ENCODE data around the gene TRIM27.
"Not testable (repeated sequence)": the region's sequence is repeated elsewhere in the genome, so short reads cannot be mapped to it uniquely, and the experiment has no call there.

TRIM27 gene, protein sequence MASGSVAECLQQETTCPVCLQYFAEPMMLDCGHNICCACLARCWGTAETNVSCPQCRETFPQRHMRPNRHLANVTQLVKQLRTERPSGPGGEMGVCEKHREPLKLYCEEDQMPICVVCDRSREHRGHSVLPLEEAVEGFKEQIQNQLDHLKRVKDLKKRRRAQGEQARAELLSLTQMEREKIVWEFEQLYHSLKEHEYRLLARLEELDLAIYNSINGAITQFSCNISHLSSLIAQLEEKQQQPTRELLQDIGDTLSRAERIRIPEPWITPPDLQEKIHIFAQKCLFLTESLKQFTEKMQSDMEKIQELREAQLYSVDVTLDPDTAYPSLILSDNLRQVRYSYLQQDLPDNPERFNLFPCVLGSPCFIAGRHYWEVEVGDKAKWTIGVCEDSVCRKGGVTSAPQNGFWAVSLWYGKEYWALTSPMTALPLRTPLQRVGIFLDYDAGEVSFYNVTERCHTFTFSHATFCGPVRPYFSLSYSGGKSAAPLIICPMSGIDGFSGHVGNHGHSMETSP

DNA sequence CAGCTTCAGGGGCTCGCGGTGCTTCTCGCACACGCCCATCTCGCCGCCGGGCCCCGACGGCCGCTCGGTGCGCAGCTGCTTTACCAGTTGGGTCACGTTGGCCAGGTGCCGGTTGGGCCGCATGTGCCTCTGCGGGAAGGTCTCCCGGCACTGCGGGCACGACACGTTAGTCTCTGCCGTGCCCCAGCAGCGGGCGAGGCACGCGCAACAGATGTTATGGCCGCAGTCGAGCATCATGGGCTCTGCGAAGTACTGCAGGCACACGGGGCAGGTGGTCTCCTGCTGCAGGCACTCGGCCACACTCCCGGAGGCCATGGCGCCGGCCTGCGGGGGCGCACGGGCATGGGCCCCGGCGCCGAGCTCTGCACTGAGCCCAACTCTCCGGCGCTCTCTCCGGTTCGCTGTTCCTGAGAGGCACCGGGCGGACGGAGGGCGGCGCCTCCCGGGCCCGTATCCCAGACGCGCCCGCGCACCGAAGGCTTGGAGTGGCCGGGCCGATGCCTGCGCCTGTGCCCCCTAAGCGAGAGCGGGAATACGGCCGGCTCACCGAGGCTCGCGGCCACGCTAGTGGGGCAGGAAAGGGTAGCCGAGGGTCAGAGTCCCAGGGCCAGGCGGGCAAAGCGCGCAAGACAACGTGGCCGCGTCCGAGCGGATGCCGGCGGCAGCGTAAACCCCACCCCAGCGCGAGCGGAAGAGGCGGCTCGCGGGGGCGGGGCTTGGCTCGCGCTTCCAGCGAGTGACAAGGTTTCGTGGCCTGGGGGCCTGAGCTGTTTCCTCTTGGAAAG lies at the start of gene TRIM27:
Gene TRIM27 (minus strand): TSS at position 668 of the 785 bp plus-strand sequence. CDS start 353 bp downstream, at position 315.
- DNase-seq (ENCODE audit: low spot score) = peak; percentile 73

GRCh38 chr6:28970056-28970455 lies 46.3 kb upstream of the TRIM27 start:
- DNase-seq (ENCODE audit: low spot score) = not testable (repeated sequence)

GRCh38 chr6:28969129-28969528 lies 45.3 kb upstream of the TRIM27 start:
- no peak for DNase-seq (ENCODE audit: low spot score)

DNA sequence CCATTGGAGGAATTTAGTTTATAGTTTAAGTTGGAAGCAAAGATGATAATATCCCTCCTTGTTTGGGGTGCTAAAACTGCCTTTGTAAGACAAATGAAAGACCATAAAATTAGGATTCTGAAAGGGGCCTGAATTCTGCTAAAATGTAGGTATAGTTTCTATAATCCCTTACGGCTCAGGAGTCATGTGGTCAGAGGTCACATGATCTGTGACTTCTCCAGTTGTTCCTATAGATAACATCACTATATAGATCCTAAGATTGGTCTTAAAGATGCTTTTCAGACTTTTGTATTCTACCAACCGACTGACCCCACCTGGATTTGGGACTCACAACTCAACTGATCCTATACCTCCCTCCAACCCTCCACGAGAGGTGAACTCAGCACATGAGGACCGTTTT lies 44.7 kb upstream of the TRIM27 start:
- DNase-seq (ENCODE audit: low spot score) = no peak

DNA sequence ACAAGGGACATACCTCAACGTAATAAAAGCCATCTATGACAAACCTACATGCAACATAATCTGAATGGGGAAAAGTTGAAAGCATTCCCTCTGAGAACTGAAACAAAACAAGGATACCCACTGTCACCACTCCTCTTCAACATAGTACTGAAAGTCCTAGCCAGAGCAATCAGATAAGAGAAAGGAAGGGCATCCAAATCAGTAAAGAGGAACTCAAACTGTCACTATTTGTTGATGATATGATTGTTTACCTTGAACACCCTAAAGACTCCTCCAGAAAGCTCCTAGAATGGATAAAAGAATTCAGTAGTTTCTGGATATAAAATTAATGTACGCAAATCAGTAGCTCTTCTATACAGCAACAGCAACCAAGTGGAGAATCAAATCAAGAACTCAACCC lies 41.9 kb upstream of the TRIM27 start:
- no peak for DNase-seq (ENCODE audit: low spot score)

GRCh38 chr6:28960846-28961500 lies 37.2 kb upstream of the TRIM27 start:
- DNase-seq (ENCODE audit: low spot score) = no peak

DNA sequence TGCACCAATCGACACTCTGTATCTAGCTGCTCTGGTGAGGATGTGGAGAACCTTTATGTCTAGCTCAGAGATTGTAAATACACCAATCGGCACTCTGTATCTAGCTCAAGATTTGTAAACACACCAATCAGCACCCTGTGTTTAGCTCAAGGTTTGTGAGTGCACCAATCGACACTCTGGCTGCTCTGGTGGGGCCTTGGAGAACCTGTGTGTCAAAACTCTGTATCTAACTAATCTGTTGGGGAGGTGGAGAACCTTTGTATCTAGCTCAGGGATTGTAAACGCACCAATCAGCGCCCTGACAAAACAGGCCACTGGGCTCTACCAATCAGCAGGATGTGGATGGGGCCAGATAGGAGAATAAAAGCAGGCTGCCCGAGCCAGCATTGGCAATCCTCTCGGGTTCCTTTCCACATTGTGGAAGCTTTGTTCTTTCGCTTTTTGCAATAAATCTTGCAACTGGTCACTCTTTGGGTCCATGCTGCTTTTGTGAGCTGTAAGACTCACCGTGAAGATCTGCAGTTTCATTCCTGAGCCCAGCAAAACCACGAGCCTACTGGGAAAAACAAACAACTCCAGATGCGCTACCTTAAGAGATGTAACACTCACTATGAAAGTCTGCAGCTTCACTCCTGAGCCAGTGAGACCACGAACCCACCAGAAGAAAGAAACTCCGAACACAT lies 34.9 kb upstream of the TRIM27 start:
- DNase-seq (ENCODE audit: low spot score) = not testable (repeated sequence)

DNA sequence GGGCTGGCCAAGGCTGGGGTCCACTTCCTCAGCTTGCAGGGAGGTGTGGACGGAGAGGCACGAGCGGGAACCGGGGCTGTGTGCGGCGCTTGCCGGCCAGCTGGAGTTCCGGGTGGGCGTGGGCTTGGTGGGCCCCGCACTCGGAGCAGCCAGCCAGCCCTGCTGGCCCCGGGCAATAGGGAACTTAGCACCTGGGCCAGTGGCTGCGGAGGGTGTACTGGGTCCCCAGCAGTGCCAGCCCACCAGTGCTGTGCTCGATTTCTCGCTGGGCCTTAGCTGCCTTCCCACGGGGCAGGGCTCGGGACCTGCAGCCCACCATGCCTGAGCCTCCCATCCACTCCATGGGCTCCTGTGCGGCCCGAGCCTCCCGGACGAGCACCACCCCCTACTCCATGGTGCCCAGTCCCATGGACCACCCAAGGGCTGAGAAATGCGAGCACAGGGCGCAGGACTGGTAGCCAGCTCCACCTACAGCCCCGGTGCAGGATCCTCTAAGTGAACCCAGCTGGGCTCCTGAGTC lies 34.1 kb upstream of the TRIM27 start:
- not testable (repeated sequence) for DNase-seq (ENCODE audit: low spot score)

- no peak for DNase-seq (ENCODE audit: low spot score)
Measured at GRCh38 chr6:28956331-28956730, 32.5 kb upstream of the TRIM27 start.

DNA sequence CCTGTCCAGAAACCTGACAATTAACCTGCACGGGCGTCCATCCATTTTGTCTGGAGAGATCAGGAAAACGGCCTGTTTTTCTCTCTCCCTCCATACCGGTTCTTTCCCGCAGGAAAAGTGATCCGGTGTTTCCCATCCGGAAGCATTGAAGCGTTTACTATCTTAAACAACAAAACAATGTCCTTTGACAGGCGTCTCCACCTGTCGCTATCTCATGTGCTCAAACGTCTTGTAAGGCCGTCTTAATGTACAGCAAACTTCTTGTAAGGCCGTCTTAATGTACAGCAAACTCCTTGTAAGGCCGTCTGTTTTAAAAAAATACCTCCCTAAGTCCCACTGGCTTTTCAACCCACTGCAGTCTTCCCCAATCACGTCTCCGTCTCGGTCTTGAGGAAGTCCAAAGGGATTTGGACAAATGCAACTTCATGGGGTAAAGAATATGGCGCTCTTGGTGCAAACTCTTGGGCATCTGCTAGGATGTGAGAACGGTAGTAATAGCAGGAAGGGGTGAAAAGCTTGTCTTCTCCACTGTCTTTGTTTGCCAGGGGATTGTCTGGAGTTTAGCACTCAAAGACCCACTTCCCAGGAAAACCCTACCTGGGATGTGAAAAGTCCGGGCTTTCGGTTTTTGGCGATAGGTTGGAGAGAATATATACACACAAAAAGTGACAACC lies 29.9 kb upstream of the TRIM27 start:
- DNase-seq (ENCODE audit: low spot score) = no peak

DNA sequence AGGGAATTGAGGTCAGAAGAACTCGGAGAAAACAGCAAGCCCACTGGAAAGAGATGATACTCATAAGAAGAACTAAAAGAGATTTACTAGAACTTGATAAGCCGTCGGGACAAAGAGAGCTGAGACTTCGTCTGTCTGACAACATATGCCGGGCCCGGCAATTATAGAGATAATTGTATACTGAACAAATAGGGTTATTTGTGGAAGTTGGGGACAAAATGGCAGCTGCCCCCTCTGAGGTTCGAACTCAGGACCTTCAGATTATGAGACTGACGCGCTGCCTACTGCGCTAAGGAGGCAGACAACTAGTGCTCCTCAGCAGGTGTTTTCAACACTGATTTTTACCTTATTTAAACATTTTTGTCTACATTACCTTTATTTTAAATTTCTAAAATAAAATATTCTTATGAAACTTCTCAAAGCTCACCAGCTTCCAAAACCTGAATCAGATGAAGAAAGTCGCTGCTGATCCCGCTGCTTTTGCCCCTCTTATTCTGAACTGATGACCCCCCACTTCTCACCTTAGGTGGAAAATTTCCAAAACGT lies 29.3 kb upstream of the TRIM27 start:
- peak; percentile 50 for DNase-seq (ENCODE audit: low spot score)

DNA sequence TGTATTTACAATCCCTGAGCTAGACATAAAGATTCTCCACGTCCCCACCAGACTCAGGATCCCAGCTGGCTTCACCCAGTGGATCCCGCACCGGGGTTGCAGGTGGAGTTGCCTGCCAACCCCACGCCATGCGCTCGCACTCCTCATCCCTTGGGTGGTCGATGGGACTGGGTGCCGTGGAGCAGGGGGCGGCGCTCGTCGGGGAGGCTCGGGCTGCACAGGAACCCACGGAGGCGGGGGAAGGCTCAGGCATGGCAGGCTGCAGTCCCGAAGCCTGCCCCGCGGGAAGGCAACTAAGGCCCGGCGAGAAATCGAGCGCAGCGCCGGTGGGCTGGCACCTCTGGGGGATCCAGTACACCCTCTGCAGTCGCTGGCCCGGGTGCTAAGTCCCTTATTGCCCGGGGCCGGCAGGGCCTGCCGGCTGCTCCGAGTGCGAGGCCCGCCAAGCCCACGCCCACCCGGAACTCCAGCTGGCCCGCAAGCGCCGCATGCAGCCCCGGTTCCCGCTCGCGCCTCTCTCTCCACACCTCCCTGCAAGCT lies 25.9 kb upstream of the TRIM27 start:
- DNase-seq (ENCODE audit: low spot score) = not testable (repeated sequence)

- no peak for DNase-seq (ENCODE audit: low spot score)
Measured at GRCh38 chr6:28948782-28949486, 25.1 kb upstream of the TRIM27 start.

DNA sequence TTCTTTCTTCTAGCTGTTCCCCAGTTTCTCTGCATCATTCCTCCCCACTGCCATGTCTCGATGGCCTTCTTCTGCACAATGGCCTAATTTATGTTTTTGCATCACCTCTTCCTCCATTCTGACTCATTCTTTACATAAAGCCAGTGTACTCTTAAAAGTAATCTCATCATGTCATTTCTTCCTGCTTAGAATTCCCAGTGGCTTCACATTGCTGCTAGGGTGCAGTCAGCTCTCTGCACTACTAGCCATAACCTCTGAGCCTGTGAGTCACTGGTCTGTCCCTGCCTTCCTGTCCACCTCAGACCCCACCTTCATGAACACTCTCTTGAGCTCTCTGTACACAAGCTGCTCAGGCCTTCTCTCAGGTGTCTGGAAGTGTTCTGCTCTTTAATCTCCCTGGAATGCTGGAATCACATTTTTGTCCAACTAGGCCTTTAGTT lies 24.1 kb upstream of the TRIM27 start:
- no peak for DNase-seq (ENCODE audit: low spot score)

GRCh38 chr6:28947067-28947765 lies 23.4 kb upstream of the TRIM27 start:
- no peak for DNase-seq (ENCODE audit: low spot score)

GRCh38 chr6:28945349-28945748 lies 21.6 kb upstream of the TRIM27 start:
- no peak for DNase-seq (ENCODE audit: low spot score)

GRCh38 chr6:28944412-28944865 lies 20.7 kb upstream of the TRIM27 start:
- DNase-seq (ENCODE audit: low spot score) = peak; percentile 78

DNA sequence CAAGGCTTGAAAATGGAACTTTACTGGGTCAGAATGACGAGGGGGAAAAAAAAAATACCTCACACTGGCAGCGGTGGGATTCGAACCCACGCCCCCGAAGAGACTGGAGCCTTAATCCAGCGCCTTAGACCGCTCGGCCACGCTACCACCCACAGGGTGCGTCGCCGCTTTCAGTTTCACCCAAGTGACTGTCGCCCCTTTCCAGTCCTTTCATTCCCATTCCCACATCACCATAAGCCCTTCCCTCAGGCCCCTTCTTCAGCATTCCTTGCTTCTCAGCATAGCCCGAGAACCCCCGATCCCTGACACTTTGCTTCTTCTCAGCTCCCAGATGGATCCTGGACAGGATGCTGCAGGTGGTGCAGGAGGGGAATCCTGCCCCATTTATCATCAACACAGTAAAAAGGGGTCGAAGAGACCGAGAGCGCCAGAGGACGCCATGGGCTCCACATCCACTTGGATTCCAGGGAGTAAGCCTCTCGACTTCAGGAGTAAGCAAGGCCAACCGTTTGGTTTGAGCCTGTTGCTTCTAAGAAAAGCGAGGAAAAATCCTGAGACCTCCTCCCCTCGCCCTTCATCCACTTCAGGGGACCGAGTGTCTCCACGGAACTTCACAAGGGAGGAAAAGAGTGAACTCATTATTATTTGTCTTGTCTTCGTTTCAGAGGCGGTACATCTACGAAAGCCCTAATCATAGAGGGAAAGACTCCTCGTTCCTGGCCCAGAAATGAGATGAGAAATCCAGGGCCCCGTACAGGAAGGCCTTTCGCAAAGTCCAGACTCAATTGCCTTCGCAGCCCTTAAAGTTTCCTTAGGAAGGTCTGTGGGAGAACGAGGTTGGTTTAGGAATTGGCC lies 20.0 kb upstream of the TRIM27 start:
- peak; percentile 53 for DNase-seq (ENCODE audit: low spot score)

Data from CD4-positive, alpha-beta T cell treated with Interleukin-6 at 100 ng/mL for 8 hours (primary cell).